Keratinocyte (primary cell): ENCODE measurements around the gene AP4B1. TPM values are rescaled to one million over a fixed set of nuclear protein-coding genes. Genes with fewer than 3 reads are reported as not detected.

Source experiments
- DNase-seq: peaks from one replicate; pipeline ENCODE4 v3.0.0-alpha.2; 2011; ENCODE audit warnings: low read depth, missing footprints, low spot score
- FAIRE-seq: peaks from 2 replicates; lab custom pipeline; 2011; peaks lifted over from hg19 to GRCh38; lab: Jason Lieb, UNC
- H2AFZ ChIP-seq: 2 replicates; pipeline ENCODE4 v1.6.0; 2012; ENCODE audit warnings: low read length, control low read depth, inconsistent platforms; ENCODE audit not compliant: control insufficient read depth
- H3K27ac ChIP-seq: 2 replicates; pipeline ENCODE4 v1.5.1; 2011; ENCODE audit warnings: low read length; ENCODE audit not compliant: control insufficient read depth, insufficient read depth
- H3K27me3 ChIP-seq: 3 replicates; pipeline ENCODE4 v1.6.0; 2011; ENCODE audit warnings: low read length; ENCODE audit not compliant: control insufficient read depth, insufficient read depth; ENCODE audit errors: extremely low read depth
- H3K36me3 ChIP-seq, 2 experiments: 2 replicates in 1 of 2; 3 replicates in 1 of 2; pipeline ENCODE4 v1.5.1; 2011; ENCODE audit warnings: low read length in 2 of 2, mild to moderate bottlenecking in 1 of 2; ENCODE audit not compliant: control insufficient read depth in 2 of 2, insufficient read depth in 2 of 2; ENCODE audit errors: extremely low read depth in 1 of 2
- H3K4me1 ChIP-seq: 3 replicates; pipeline ENCODE4 v1.5.1; 2011; ENCODE audit warnings: low read length; ENCODE audit not compliant: control insufficient read depth, insufficient read depth; ENCODE audit errors: extremely low read depth
- H3K4me2 ChIP-seq: 3 replicates; pipeline ENCODE4 v1.6.0; 2011; ENCODE audit warnings: low read depth, low read length; ENCODE audit not compliant: control insufficient read depth, insufficient read depth; ENCODE audit errors: extremely low read depth
- H3K4me3 ChIP-seq, 3 experiments: fragments of 200-600 bp in 1 of 3; sonication (generic) in 1 of 3; 2 replicates in 2 of 3; 3 replicates in 1 of 3; pipeline ENCODE4 v1.5.1; 2011 to 2016; ENCODE audit warnings: low read length in 3 of 3, mild to moderate bottlenecking in 3 of 3, control low read depth in 2 of 3, inconsistent platforms in 1 of 3, low read depth in 1 of 3, mixed read lengths in 1 of 3, mixed run types in 1 of 3, moderate library complexity in 1 of 3; ENCODE audit not compliant: control insufficient read depth in 2 of 3, insufficient read depth in 2 of 3; ENCODE audit errors: extremely low read depth in 1 of 3
- H3K79me2 ChIP-seq: 2 replicates; pipeline ENCODE4 v1.6.0; 2012; ENCODE audit warnings: low read length; ENCODE audit not compliant: control insufficient read depth, insufficient read depth
- H3K9ac ChIP-seq: 3 replicates; pipeline ENCODE4 v1.6.0; 2011; ENCODE audit warnings: low read length; ENCODE audit not compliant: control insufficient read depth, insufficient read depth; ENCODE audit errors: extremely low read depth
- H3K9me1 ChIP-seq: 3 replicates; pipeline ENCODE4 v1.6.0; 2011; ENCODE audit warnings: low read length; ENCODE audit not compliant: control insufficient read depth, insufficient read depth; ENCODE audit errors: extremely low read depth
- H3K9me3 ChIP-seq: 2 replicates; pipeline ENCODE4 v1.5.1; 2012; ENCODE audit warnings: low read depth, low read length; ENCODE audit not compliant: control insufficient read depth
- H4K20me1 ChIP-seq: 3 replicates; pipeline ENCODE4 v1.6.0; 2011; ENCODE audit warnings: low read length; ENCODE audit not compliant: control insufficient read depth, insufficient read depth; ENCODE audit errors: extremely low read depth
- EZH2 ChIP-seq: IDR thresholded peaks from one replicate; pipeline ENCODE4 v1.6.1; 2012; ENCODE audit warnings: inconsistent platforms, mild to moderate bottlenecking, low read length, moderate library complexity
- dilution Hi-C: fragments of 300-500 bp; cut with MboI; formaldehyde crosslinking; loops from one replicate; pipeline ENCODE4 v1.7.0; 2020; ENCODE audit warnings: low sequenced_read_pairs; ENCODE audit not compliant: extremely low pct_ligation_motif_present
- polyA plus RNA-seq, 5 experiments: library from polyadenylated mRNA; depleted of rRNA in 3 of 5; stranded (reverse) in 3 of 5; stranded (forward) in 1 of 5; unstranded in 1 of 5; fragments of >200 nt; gene quantifications; 1 replicate in 1 of 5; 2 replicates in 3 of 5; 3 replicates in 1 of 5; pipeline versions ENCODE4 v1.2.1 to v1.2.3, GENCODE V29; 2011 to 2012; ENCODE audit warnings: missing spikeins in 2 of 5, low read depth in 1 of 5, low replicate concordance in 1 of 5
- TF ChIP-seq, protein P1 (sequence below), 3 experiments: IDR thresholded peaks in 1 of 3; conservative IDR thresholded peaks in 1 of 3; optimal IDR thresholded peaks in 1 of 3; 2 replicates in 2 of 3; 3 replicates in 1 of 3; pipeline versions ENCODE3 to v1.5.1; 2011; ENCODE audit warnings: low read length in 3 of 3, mild to moderate bottlenecking in 3 of 3, moderate library complexity in 2 of 3, control low read depth in 1 of 3, inconsistent platforms in 1 of 3; ENCODE audit not compliant: insufficient read depth in 2 of 3; ENCODE audit errors: extremely low read depth in 1 of 3

The AP4B1 gene
- polyA plus RNA-seq, 1 donor (not counting 4 experiments of a cell fraction or from before 2014, with no cell fraction given): 16.5 TPM

DNA sequence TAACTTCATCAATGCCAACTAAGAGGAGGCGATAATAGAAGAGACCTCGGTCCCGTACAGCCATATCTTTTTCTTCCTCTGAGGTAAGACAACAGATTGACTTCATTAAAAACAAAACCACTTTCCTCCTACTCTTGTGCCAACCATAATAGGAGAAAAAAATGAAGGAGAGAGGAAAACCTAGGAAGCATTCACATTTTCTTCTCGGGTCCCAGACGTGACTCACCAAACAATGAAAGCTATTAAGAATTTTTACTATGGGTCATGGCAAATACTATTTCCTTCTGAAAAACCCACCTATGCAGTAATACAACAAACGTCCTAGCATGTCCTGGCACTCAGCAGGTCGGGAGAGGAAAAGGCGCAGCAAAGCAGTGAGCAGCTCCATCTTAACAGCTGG, 8.6 kb downstream of the AP4B1 start:
- Histone ChIP-seq H3K9me3 (no peaks in the 10 kb centered on the region), H3K4me2 (no peak overlapping the region), H3K27me3 (no peaks in the 10 kb centered on the region), H2AFZ (no peak overlapping the region), H3K9me1 (no peaks in the 10 kb centered on the region), H3K4me3 (no peak overlapping the region), H3K4me1 (no peaks in the 10 kb centered on the region), H3K27ac (no peak overlapping the region), H3K9ac (no peak overlapping the region), H3K79me2 (no peaks in the 10 kb centered on the region), H4K20me1 (no peaks in the 10 kb centered on the region), H3K36me3 (peaks cover 12% of the 10 kb centered on the region in 2 experiments)
- DNase-seq (no peak), FAIRE-seq (no peak)
- TF ChIP-seq EZH2: no peak
- TF ChIP-seq, protein P1, sequence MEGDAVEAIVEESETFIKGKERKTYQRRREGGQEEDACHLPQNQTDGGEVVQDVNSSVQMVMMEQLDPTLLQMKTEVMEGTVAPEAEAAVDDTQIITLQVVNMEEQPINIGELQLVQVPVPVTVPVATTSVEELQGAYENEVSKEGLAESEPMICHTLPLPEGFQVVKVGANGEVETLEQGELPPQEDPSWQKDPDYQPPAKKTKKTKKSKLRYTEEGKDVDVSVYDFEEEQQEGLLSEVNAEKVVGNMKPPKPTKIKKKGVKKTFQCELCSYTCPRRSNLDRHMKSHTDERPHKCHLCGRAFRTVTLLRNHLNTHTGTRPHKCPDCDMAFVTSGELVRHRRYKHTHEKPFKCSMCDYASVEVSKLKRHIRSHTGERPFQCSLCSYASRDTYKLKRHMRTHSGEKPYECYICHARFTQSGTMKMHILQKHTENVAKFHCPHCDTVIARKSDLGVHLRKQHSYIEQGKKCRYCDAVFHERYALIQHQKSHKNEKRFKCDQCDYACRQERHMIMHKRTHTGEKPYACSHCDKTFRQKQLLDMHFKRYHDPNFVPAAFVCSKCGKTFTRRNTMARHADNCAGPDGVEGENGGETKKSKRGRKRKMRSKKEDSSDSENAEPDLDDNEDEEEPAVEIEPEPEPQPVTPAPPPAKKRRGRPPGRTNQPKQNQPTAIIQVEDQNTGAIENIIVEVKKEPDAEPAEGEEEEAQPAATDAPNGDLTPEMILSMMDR (optimal IDR thresholded peaks at IDR 0.05 in 1 of 3, IDR thresholded peaks at IDR 0.05 in 1 of 3, conservative IDR thresholded peaks at IDR 0.05 in 1 of 3; ENCODE audit: extremely low read depth in 1 of 3, insufficient read depth in 2 of 3, low read length in 3 of 3): no peak
- dilution Hi-C loops: no loop called here

DNA sequence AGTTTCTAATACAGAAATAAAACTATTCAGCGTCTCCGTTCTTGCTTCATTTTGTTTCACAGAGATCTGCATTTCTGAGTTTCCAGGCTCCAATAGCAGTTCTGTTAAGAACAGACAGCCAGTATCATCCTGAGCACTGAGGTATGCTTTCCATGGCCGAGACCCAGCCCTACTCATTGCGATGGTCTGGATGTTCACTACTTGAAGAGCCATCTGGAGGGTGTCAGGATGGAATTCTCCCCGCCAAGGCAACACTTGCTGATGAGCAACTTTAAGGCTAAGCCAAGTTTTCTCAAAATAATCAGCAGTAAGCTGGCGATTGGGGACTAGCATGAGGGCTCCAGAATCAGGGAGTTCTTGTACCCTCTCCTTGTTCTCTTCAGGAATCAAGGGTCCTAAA, 9.5 kb downstream of the AP4B1 start:
- H3K9me3 ChIP-seq: no peaks in the 10 kb centered on the region
- dilution Hi-C loops: no loop called here
- no peak overlapping the region for H3K4me3 ChIP-seq
- TF ChIP-seq, protein P1 (optimal IDR thresholded peaks at IDR 0.05 in 1 of 3, IDR thresholded peaks at IDR 0.05 in 1 of 3, conservative IDR thresholded peaks at IDR 0.05 in 1 of 3; ENCODE audit: extremely low read depth in 1 of 3, insufficient read depth in 2 of 3, low read length in 3 of 3): no peak
- TF ChIP-seq EZH2: no peak
- no peak overlapping the region for H2AFZ ChIP-seq
- no peak overlapping the region for H3K9ac ChIP-seq
- no peaks in the 10 kb centered on the region for H3K4me1 ChIP-seq
- H3K79me2 ChIP-seq: no peaks in the 10 kb centered on the region
- DNase-seq: no peak
- FAIRE-seq: no peak
- H3K27me3 ChIP-seq: no peaks in the 10 kb centered on the region
- H3K36me3 ChIP-seq: peaks cover 7 to 12% of the 10 kb centered on the region in 2 experiments
- H3K9me1 ChIP-seq: no peaks in the 10 kb centered on the region
- no peak overlapping the region for H3K27ac ChIP-seq
- no peaks in the 10 kb centered on the region for H4K20me1 ChIP-seq
- no peak overlapping the region for H3K4me2 ChIP-seq
